Loucy (cell line): ENCODE data around the gene C3orf38.

Source experiments
- H2AFZ ChIP-seq: fragments of 200-600 bp; sonication (generic); 2 replicates; pipeline ENCODE4 v1.6.0; 2016; ENCODE audit warnings: antibody characterized with exemption, mild to moderate bottlenecking, low read length, moderate library complexity
- H3F3A ChIP-seq: fragments of 200-600 bp; 2 replicates; pipeline ENCODE4 v1.6.0; 2016; ENCODE audit warnings: antibody characterized with exemption, low read depth, mild to moderate bottlenecking
- H3K27me3 ChIP-seq: fragments of 200-600 bp; sonication (generic); 2 replicates; pipeline ENCODE4 v1.6.1; 2014; ENCODE audit warnings: low read length, mild to moderate bottlenecking; ENCODE audit not compliant: insufficient read depth, poor library complexity, severe bottlenecking
- H3K36me3 ChIP-seq: fragments of 200-600 bp; sonication (generic); 2 replicates; pipeline ENCODE4 v1.6.1; 2016; ENCODE audit warnings: low read length; ENCODE audit not compliant: insufficient read depth
- H3K4me1 ChIP-seq: fragments of 200-600 bp; sonication (generic); 2 replicates; pipeline ENCODE4 v1.5.1; 2014; ENCODE audit warnings: low read length, mild to moderate bottlenecking; ENCODE audit not compliant: insufficient read depth, poor library complexity, severe bottlenecking
- H3K4me2 ChIP-seq: fragments of 200-600 bp; sonication (generic); 2 replicates; pipeline ENCODE4 v1.6.0; 2014; ENCODE audit warnings: antibody characterized with exemption, low read length, low read depth, mild to moderate bottlenecking; ENCODE audit not compliant: poor library complexity, severe bottlenecking
- H3K4me3 ChIP-seq: fragments of 200-600 bp; sonication (generic); 2 replicates; pipeline ENCODE4 v1.5.1; 2014; ENCODE audit warnings: low read length, mild to moderate bottlenecking, mixed read lengths; ENCODE audit not compliant: poor library complexity, severe bottlenecking
- H3K79me2 ChIP-seq: fragments of 200-600 bp; sonication (generic); 2 replicates; pipeline ENCODE4 v1.6.1; 2014; ENCODE audit warnings: low read length; ENCODE audit not compliant: insufficient read depth
- H3K9ac ChIP-seq: fragments of 200-600 bp; sonication (generic); 2 replicates; pipeline ENCODE4 v1.6.0; 2014; ENCODE audit warnings: mild to moderate bottlenecking, low read depth, low read length, moderate library complexity; ENCODE audit not compliant: poor library complexity, severe bottlenecking
- H3K9me2 ChIP-seq: fragments of 200-600 bp; sonication (generic); replicated peaks from 2 replicates; pipeline ENCODE4 v1.6.1; 2016; ENCODE audit warnings: low read depth, low read length, mixed read lengths
- H3K9me3 ChIP-seq: fragments of 200-600 bp; sonication (generic); 2 replicates; pipeline ENCODE4 v1.6.1; 2014; ENCODE audit warnings: mild to moderate bottlenecking, antibody characterized with exemption, low read length, low read depth; ENCODE audit not compliant: insufficient read depth
- H4K20me1 ChIP-seq: fragments of 200-600 bp; sonication (generic); 2 replicates; pipeline ENCODE4 v1.6.0; 2014; ENCODE audit warnings: antibody characterized with exemption, low read length, mild to moderate bottlenecking; ENCODE audit not compliant: insufficient read depth, poor library complexity, severe bottlenecking
- CTCF ChIP-seq: fragments of 200-600 bp; sonication (generic); conservative IDR thresholded peaks from 2 replicates; pipeline ENCODE4 v1.5.1; 2014; ENCODE audit warnings: mild to moderate bottlenecking, antibody characterized with exemption, low read length
- EZH2phosphoT487 ChIP-seq: fragments of 200-600 bp; IDR thresholded peaks from 2 replicates; pipeline ENCODE4 v1.6.1; 2018; ENCODE audit warnings: antibody characterized with exemption, mild to moderate bottlenecking, moderate library complexity, borderline replicate concordance

C3orf38 gene

GRCh38 chr3:88141458-88142083 lies 8.2 kb upstream of the C3orf38 start:
- Histone ChIP-seq H2AFZ (no peak overlapping the region), H3K9me3 (no peaks in the 10 kb centered on the region), H3K9ac (no peak overlapping the region), H3K36me3 (peaks cover 57% of the 10 kb centered on the region), H4K20me1 (no peaks in the 10 kb centered on the region), H3K4me3 (no peak overlapping the region), H3F3A (no peaks in the 10 kb centered on the region), H3K79me2 (no peaks in the 10 kb centered on the region), H3K27me3 (no peaks in the 10 kb centered on the region), H3K4me2 (no peak overlapping the region), H3K9me2 (no peaks in the 10 kb centered on the region), H3K4me1 (peaks cover under 1% of the 10 kb centered on the region)
- TF ChIP-seq CTCF (no peak), EZH2phosphoT487 (no peak)

- Histone ChIP-seq H3F3A (no peaks in the 10 kb centered on the region), H3K4me2 (no peak overlapping the region), H3K36me3 (peaks cover 53% of the 10 kb centered on the region), H3K79me2 (peaks cover 3% of the 10 kb centered on the region; the same call in 1 of the 2 replicates), H3K4me1 (peaks cover 7% of the 10 kb centered on the region), H2AFZ (no peak overlapping the region), H3K9me3 (no peaks in the 10 kb centered on the region), H3K9me2 (no peaks in the 10 kb centered on the region), H3K9ac (no peak overlapping the region), H3K27me3 (no peaks in the 10 kb centered on the region), H4K20me1 (no peaks in the 10 kb centered on the region), H3K4me3 (no peak overlapping the region)
- TF ChIP-seq EZH2phosphoT487 (no peak), CTCF (no peak)
These were observed 7.6 kb upstream of the C3orf38 start for GRCh38 chr3:88142094-88142624.

- H4K20me1 ChIP-seq: peaks cover 18% of the 10 kb centered on the region
- peaks cover 4% of the 10 kb centered on the region; the same call in 1 of the 2 replicates for H3K36me3 ChIP-seq
- H3K9me3 ChIP-seq: no peaks in the 10 kb centered on the region
- peaks cover 31% of the 10 kb centered on the region for H3K4me1 ChIP-seq
- no peaks in the 10 kb centered on the region for H3K9me2 ChIP-seq
- no peaks in the 10 kb centered on the region for H3F3A ChIP-seq
- peak overlapping the region; percentile 94 for H3K9ac ChIP-seq
- H2AFZ ChIP-seq: no peak overlapping the region
- TF ChIP-seq EZH2phosphoT487 (no peak), CTCF (no peak)
- peak overlapping the region; percentile 91 for H3K4me2 ChIP-seq
- H3K27me3 ChIP-seq: no peaks in the 10 kb centered on the region
- no peak overlapping the region for H3K4me3 ChIP-seq
- peaks cover 53% of the 10 kb centered on the region for H3K79me2 ChIP-seq
These were observed 2.5 kb upstream of the C3orf38 start for GRCh38 chr3:88147261-88147660.
